ENCODE results near the gene NES. TPM values are rescaled to one million over a fixed set of nuclear protein-coding genes. Genes with fewer than 3 reads are reported as not detected.

Gene NES
- total RNA-seq, 2 donors from 2014 or later: 65.8 to 103 TPM

- Mint-ChIP-seq H3K27me3 (ENCODE audit: insufficient read depth) (peaks cover 65% of the 10 kb centered on the region), H3K36me3 (ENCODE audit: low read depth) (no peaks in the 10 kb centered on the region), H3K9me3 (no peaks in the 10 kb centered on the region), H3K27ac (no peak within 1 kb of the TSS), H3K4me1 (peaks cover 4% of the 10 kb centered on the region), H3K4me3 (no peak within 1 kb of the TSS)
- H3K4me1 ChIP-seq (ENCODE audit: control insufficient read depth, insufficient read depth, low read length): no peaks in the 10 kb centered on the region
- peak; percentile 77 for TF ChIP-seq CTCF (conservative IDR thresholded peaks at IDR 0.05)
- 0 to 13% methylated on average over 1 to 7 of the region's 7 CpGs for WGBS, 2 experiments (ENCODE audit: insufficient coverage in 1 of 2, insufficient read length in 1 of 2)
- peak; percentile 90 for DNase-seq
- H3K27ac ChIP-seq (ENCODE audit: low read depth, low read length): no peak within 1 kb of the TSS
- H3K4me3 ChIP-seq (ENCODE audit: low read length): no peak within 1 kb of the TSS
- no peaks in the 10 kb centered on the region for H3K9me3 ChIP-seq (ENCODE audit: control insufficient read depth, low read length)
- H3K36me3 ChIP-seq (ENCODE audit: control insufficient read depth, insufficient read depth, low read length): no peaks in the 10 kb centered on the region
- H3K27me3 ChIP-seq (ENCODE audit: control insufficient read depth, insufficient read depth, low read length, poor library complexity, severe bottlenecking): peaks cover 47% of the 10 kb centered on the region
- H3K9ac ChIP-seq (ENCODE audit: extremely low read depth, low read length, poor library complexity, severe bottlenecking): no peak within 1 kb of the TSS
These were observed 58.2 kb downstream of the NES start, which contains the start of gene HAPLN2 for GRCh38 chr1:156618853-156619581. TSS of gene HAPLN2 (plus strand) at chr1:156619415. CDS start at chr1:156623491, 4,076 bp downstream.

Other genes with a start within 250 kb of the NES start
- gene MEF2D, start 176.6 kb downstream of the NES start, total RNA-seq: 10 to 100 TPM; 10.5 to 12.8 TPM
- 10 to 100 TPM; 28.6 to 36.9 TPM for gene IQGAP3, start 104.8 kb downstream of the NES start, total RNA-seq
- gene TTC24, start 97.7 kb downstream of the NES start, total RNA-seq: not detected
- gene NAXE, start 85.6 kb downstream of the NES start, total RNA-seq: 100 to 1,000 TPM in 1 of 2 donors, 10 to 100 TPM in 1; 96.0 to 129 TPM
- gene GPATCH4, start 75.9 kb downstream of the NES start, total RNA-seq: 10 to 100 TPM; 23.0 to 34.4 TPM
- gene HAPLN2, start 58.0 kb downstream of the NES start, total RNA-seq: 1 to 10 TPM in 1 of 2 donors, under 1 TPM in 1; 0.42 to 2.8 TPM
- gene BCAN, start 35.3 kb downstream of the NES start, total RNA-seq: under 1 TPM in 1 of 2 donors, not detected in 1; 0.31 TPM
- 100 to 1,000 TPM; 243 to 780 TPM for gene CRABP2, start 28.2 kb upstream of the NES start, total RNA-seq
- gene METTL25B, start 51.1 kb upstream of the NES start, total RNA-seq: 10 to 100 TPM; 25.9 to 35.5 TPM
- gene ISG20L2, start 51.4 kb upstream of the NES start, total RNA-seq: 10 to 100 TPM; 37.2 to 39.9 TPM
- gene MRPL24, start 63.7 kb upstream of the NES start, total RNA-seq: 10 to 100 TPM; 32.2 to 35.5 TPM
- 100 to 1,000 TPM; 493 to 495 TPM for gene HDGF, start 74.3 kb upstream of the NES start, total RNA-seq
- gene PRCC, start 90.1 kb upstream of the NES start, total RNA-seq: 100 to 1,000 TPM; 108 to 111 TPM
- gene SH2D2A, start 139.4 kb upstream of the NES start, total RNA-seq: 1 to 10 TPM; 2.4 to 7.7 TPM
- gene INSRR, start 181.7 kb upstream of the NES start, total RNA-seq: under 1 TPM; 0.07 to 0.09 TPM
- under 1 TPM; 0.44 to 0.82 TPM for gene NTRK1, start 183.5 kb upstream of the NES start, total RNA-seq
- under 1 TPM; 0.29 to 0.53 TPM for gene PEAR1, start 216.3 kb upstream of the NES start, total RNA-seq
- not detected for gene LRRC71, start 243.2 kb upstream of the NES start, total RNA-seq

Data from endodermal cell (in vitro differentiated cells).